ENCODE data around the gene RAET1E. TPM values are rescaled to one million over a fixed set of nuclear protein-coding genes. Genes with fewer than 3 reads are reported as not detected.
"Not testable (repeated sequence)": the region's sequence is repeated elsewhere in the genome, so short reads cannot be mapped to it uniquely, and the experiment has no call there.

Gene RAET1E
- total and polyA plus RNA-seq, 2 donors (not counting 3 experiments of a cell fraction or from before 2014, with no cell fraction given) = 0.04 TPM; not detected in 1

GRCh38 chr6:149913085-149913484 is 15.2 kb upstream of the RAET1E start:
- FAIRE-seq (no peak), DNase-seq (ENCODE audit: low read depth, low spot score) (no peak)
- no peak overlapping the region for H3K4me3 ChIP-seq (replicated peaks in 1 of 3; ENCODE audit: insufficient read depth in 1 of 3, low read depth in 1 of 3, low read length in 3 of 3)
- ChIA-PET POLR2A (no interaction called here), CTCF (no interaction called here)
- H3K9ac ChIP-seq (replicated peaks; ENCODE audit: extremely low read depth, insufficient read depth, low read length) = no peak overlapping the region
- no peaks in the 10 kb centered on the region for H3K9me3 ChIP-seq (replicated peaks; ENCODE audit: control insufficient read depth, insufficient read depth, low read length)
- H3K79me2 ChIP-seq (ENCODE audit: control insufficient read depth, insufficient read depth, low read length) = no peaks in the 10 kb centered on the region
- H3K4me1 ChIP-seq (ENCODE audit: control insufficient read depth, extremely low read depth, insufficient read depth, low read length) = no peaks in the 10 kb centered on the region
- no peaks in the 10 kb centered on the region for H3K36me3 ChIP-seq (ENCODE audit: control insufficient read depth in 2 of 2, extremely low read depth in 1 of 2, insufficient read depth in 2 of 2, low read length in 2 of 2)
- no peaks in the 10 kb centered on the region for H4K20me1 ChIP-seq (replicated peaks; ENCODE audit: control insufficient read depth, extremely low read depth, insufficient read depth, low read length)
- H3K9me1 ChIP-seq (replicated peaks; ENCODE audit: control insufficient read depth, extremely low read depth, insufficient read depth, low read length) = no peaks in the 10 kb centered on the region
- TF ChIP-seq GATA2 (IDR thresholded peaks at IDR 0.05; ENCODE audit: insufficient read depth, insufficient read length, low read depth, low read length) (no peak), MAX (IDR thresholded peaks at IDR 0.05; ENCODE audit: insufficient read depth, insufficient read length) (no peak), POLR2A (IDR thresholded peaks at IDR 0.05; ENCODE audit: low read depth, low read length) (no peak), POLR2AphosphoS5 (IDR thresholded peaks at IDR 0.05; ENCODE audit: insufficient read depth, low read depth, low read length) (no peak)
- no TSS peak for BruUV-seq (replicated peaks)
- intact Hi-C loops (cut with micrococcal nuclease) (no loop called here), dilution Hi-C loops (cut with MboI; ENCODE audit: extremely low pct_ligation_motif_present, low sequenced_read_pairs) (no loop called here)
- H3K27me3 ChIP-seq (ENCODE audit: control insufficient read depth in 2 of 2, insufficient read depth in 2 of 2, low read length in 2 of 2) = peaks cover 3 to 8% of the 10 kb centered on the region in 2 experiments
- no peak overlapping the region for H3K4me2 ChIP-seq (ENCODE audit: insufficient read depth, low read length)
- H3K27ac ChIP-seq (ENCODE audit: insufficient read depth, low read depth, low read length) = no peak overlapping the region
- H2AFZ ChIP-seq (ENCODE audit: low read depth, low read length) = no peak overlapping the region

- H2AFZ ChIP-seq (ENCODE audit: low read depth, low read length); DNase-seq (ENCODE audit: low read depth, low spot score); H3K36me3 ChIP-seq (ENCODE audit: control insufficient read depth in 2 of 2, extremely low read depth in 1 of 2, insufficient read depth in 2 of 2, low read length in 2 of 2); H3K9me1 ChIP-seq (replicated peaks; ENCODE audit: control insufficient read depth, extremely low read depth, insufficient read depth, low read length); H3K4me2 ChIP-seq (ENCODE audit: insufficient read depth, low read length); H3K9me3 ChIP-seq (replicated peaks; ENCODE audit: control insufficient read depth, insufficient read depth, low read length); CTCF ChIA-PET; H3K27ac ChIP-seq (ENCODE audit: insufficient read depth, low read depth, low read length); H3K4me3 ChIP-seq (replicated peaks in 1 of 3; ENCODE audit: insufficient read depth in 1 of 3, low read depth in 1 of 3, low read length in 3 of 3); BruUV-seq (replicated peaks); H3K9ac ChIP-seq (replicated peaks; ENCODE audit: extremely low read depth, insufficient read depth, low read length); H3K4me1 ChIP-seq (ENCODE audit: control insufficient read depth, extremely low read depth, insufficient read depth, low read length); H3K27me3 ChIP-seq (ENCODE audit: control insufficient read depth in 2 of 2, insufficient read depth in 2 of 2, low read length in 2 of 2); intact Hi-C loops (cut with micrococcal nuclease); POLR2A ChIA-PET; FAIRE-seq; H4K20me1 ChIP-seq (replicated peaks; ENCODE audit: control insufficient read depth, extremely low read depth, insufficient read depth, low read length); dilution Hi-C loops (cut with MboI; ENCODE audit: extremely low pct_ligation_motif_present, low sequenced_read_pairs); H3K79me2 ChIP-seq (ENCODE audit: control insufficient read depth, insufficient read depth, low read length): not testable (repeated sequence)
Measured at GRCh38 chr6:149912680-149913079, 14.8 kb upstream of the RAET1E start.
